Activated CD4-positive, alpha-beta T cell treated with anti-CD3 and anti-CD28 coated beads, Interleukin-2, amount 10 ng/mL, durations not matched to agents 24 days and 14 days (primary cell): Measurements from ENCODE around the gene SAP30BP. TPM values are rescaled to one million over a fixed set of nuclear protein-coding genes. Genes with fewer than 3 reads are reported as not detected.

Experiments
- DNase-seq: peaks from one replicate; pipeline ENCODE4 v3.0.0; 2022
- H3K27ac Mint-ChIP-seq: one replicate; pipeline ENCODE4 v1.8.0; 2022; ENCODE audit warnings: mild to moderate bottlenecking, mixed read lengths
- H3K27me3 Mint-ChIP-seq: one replicate; pipeline ENCODE4 v1.8.0; 2022; ENCODE audit warnings: mixed read lengths
- H3K36me3 Mint-ChIP-seq: one replicate; pipeline ENCODE4 v1.8.0; 2022; ENCODE audit warnings: low read depth, mild to moderate bottlenecking, mixed read lengths
- H3K4me1 Mint-ChIP-seq: one replicate; pipeline ENCODE4 v1.8.0; 2021; ENCODE audit warnings: mixed read lengths
- H3K4me3 Mint-ChIP-seq: one replicate; pipeline ENCODE4 v1.8.0; 2022; ENCODE audit warnings: mild to moderate bottlenecking, moderate library complexity, mixed read lengths
- H3K9me3 Mint-ChIP-seq: one replicate; pipeline ENCODE4 v1.8.0; 2021; ENCODE audit warnings: mixed read lengths
- intact Hi-C: fragments of 100-400 bp; cut with micrococcal nuclease; formaldehyde crosslinking; loops from one replicate; pipeline ENCODE4 v1.15.1; 2023
- total RNA-seq: library from RNA; stranded (reverse); gene quantifications from 2 replicates; pipeline ENCODE4 v1.2.3, GENCODE V29; 2022

The SAP30BP gene
- total RNA-seq, 1 donor from 2014 or later: 109 TPM

DNA sequence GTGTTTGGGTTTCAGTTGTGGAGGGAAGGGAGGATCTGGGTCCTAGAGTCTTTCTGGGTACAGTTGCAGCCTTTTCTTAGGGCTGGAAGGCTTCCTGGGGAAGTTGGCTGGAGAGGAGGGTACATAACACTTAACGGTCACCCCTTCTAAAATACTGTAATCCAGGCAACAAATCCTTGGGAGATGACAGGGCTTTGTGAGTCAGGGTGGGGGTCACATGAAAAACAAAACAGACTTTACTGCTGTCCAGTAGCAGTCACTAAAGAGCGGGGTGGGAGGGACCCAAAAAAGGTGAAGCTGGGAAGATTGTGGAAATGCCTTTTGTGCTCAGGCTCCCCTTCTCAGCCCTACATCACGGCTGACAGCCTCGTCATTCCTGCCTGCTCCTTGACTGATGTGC, 6.3 kb downstream of the SAP30BP start:
- H3K36me3 Mint-ChIP-seq: peaks cover 42% of the 10 kb centered on the region
- no peak overlapping the region for H3K27ac Mint-ChIP-seq
- no peak overlapping the region for H3K4me3 Mint-ChIP-seq
- H3K4me1 Mint-ChIP-seq: peaks cover 11% of the 10 kb centered on the region
- DNase-seq: no peak
- no peaks in the 10 kb centered on the region for H3K27me3 Mint-ChIP-seq
- no peaks in the 10 kb centered on the region for H3K9me3 Mint-ChIP-seq
- intact Hi-C loops: no loop called here

DNA sequence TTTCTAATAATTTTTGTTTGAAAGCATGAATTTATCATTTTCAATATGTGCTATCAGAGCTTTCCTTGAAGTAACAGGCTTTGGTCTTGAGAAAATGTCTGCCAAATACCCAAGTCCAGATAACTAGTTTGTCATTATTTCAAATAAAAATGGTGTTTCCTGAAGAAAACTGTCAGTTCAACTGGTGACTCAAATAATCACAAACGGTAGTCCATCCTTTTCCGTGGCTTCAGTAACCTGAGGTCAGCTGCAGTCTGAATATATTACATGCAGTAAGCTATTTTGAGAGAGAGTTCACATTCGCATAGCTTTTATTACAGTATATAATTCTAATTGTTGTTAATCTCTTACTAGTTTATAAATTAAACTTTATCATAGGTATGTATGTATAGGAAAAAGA, 9.3 kb downstream of the SAP30BP start:
- DNase-seq: no peak
- Mint-ChIP-seq H3K9me3 (no peaks in the 10 kb centered on the region), H3K4me3 (no peak overlapping the region), H3K27ac (no peak overlapping the region), H3K27me3 (no peaks in the 10 kb centered on the region), H3K4me1 (peaks cover 4% of the 10 kb centered on the region), H3K36me3 (peaks cover 34% of the 10 kb centered on the region)
- intact Hi-C loops: no loop called here

DNA sequence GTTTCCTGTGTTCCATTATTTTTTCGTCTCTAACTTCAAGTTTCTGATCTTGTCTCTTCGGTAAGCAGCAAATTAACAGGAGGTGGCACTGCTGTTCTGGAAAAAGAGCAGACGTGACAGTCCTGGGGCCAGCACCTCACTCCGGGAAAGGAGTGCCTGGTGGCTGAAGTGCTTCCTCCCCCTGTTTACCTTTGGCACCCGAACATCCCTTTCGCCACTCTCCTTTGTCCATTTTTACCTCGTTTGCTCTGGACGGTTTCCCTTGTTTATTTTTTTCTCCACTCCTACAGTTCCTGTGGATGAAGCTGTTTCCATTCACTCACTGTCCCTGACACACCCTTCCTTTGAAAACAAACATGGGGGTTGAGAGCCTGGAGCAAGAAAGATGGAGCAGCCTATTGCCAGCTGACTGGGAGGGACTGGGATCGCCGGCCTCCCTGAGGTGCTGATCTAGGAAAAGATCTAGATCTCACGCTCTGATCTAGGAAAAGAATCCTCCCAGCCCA, 12.6 kb downstream of the SAP30BP start:
- no peak for DNase-seq
- intact Hi-C loops: no loop called here
- Mint-ChIP-seq H3K4me1 (peaks cover 6% of the 10 kb centered on the region), H3K27ac (no peak overlapping the region), H3K9me3 (no peaks in the 10 kb centered on the region), H3K36me3 (peaks cover 26% of the 10 kb centered on the region), H3K4me3 (no peak overlapping the region), H3K27me3 (no peaks in the 10 kb centered on the region)

DNA sequence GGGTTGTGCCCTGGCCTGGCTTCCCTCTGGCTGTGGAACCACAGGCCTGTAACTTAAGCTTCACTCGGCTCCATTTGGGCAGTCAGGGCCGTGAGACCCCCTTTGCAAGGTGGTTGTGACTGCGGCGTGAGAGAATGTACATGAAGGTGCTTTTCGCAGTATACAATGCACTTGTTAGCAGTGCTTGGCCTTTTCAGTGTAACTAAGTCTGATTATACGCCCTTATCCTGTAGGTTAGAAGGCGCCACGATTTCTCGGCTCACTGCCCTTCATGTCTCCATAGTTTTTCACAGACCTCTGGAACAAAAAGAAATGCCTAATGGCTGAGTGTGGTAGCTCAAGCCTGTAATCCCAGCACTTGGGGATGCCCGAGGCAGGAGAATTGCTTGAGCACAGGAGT, 13.3 kb downstream of the SAP30BP start:
- no peak overlapping the region for H3K4me3 Mint-ChIP-seq
- intact Hi-C loops: no loop called here
- no peaks in the 10 kb centered on the region for H3K9me3 Mint-ChIP-seq
- H3K36me3 Mint-ChIP-seq: peaks cover 27% of the 10 kb centered on the region
- H3K4me1 Mint-ChIP-seq: peaks cover 7% of the 10 kb centered on the region
- no peak overlapping the region for H3K27ac Mint-ChIP-seq
- H3K27me3 Mint-ChIP-seq: no peaks in the 10 kb centered on the region
- no peak for DNase-seq

DNA sequence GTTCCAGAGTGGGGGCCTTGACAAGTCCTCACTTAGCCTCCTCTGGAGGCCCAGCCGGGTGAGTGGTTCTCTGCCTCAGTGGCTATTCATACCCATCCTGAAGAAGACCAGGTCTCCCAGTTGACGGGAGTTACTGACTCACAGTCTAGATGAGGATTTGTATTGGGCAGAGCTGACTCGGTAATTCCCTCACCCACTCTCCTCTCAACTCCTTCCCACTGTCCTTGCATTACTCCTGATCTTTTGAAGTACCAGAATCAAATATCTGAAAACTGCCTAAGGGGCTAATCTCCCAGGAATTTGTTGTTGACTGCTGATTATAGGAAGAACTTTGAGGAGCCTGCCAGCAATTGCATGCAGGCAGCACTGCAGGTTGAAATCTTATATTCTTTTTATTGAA, 14.2 kb downstream of the SAP30BP start:
- Mint-ChIP-seq H3K9me3 (no peaks in the 10 kb centered on the region), H3K36me3 (peaks cover 24% of the 10 kb centered on the region), H3K27me3 (no peaks in the 10 kb centered on the region), H3K4me3 (no peak overlapping the region), H3K27ac (no peak overlapping the region), H3K4me1 (peaks cover 8% of the 10 kb centered on the region)
- DNase-seq: no peak
- intact Hi-C loops: no loop called here

DNA sequence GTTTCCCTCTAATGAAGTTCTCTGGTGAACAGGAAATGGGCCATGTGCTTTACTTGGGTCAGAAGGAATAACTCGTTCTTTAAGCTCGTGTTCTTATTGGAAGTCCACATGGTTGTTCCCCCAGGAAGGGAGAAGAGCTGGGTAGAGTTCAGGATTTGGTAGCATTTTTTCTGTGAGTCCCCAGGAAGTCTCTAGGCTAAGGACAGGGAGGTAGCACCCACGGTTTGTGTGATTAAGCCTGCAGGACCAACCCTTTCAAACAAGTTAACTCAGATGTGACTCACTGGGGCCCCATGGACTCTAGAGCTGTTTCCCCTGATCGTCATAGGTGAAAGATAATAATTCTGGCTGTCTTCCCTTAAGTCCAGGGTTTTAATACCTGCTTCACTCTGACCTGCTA, 16.4 kb downstream of the SAP30BP start:
- peaks cover 24% of the 10 kb centered on the region for H3K4me1 Mint-ChIP-seq
- H3K4me3 Mint-ChIP-seq: no peak overlapping the region
- DNase-seq: no peak
- peak overlapping the region; percentile 37 for H3K27ac Mint-ChIP-seq
- H3K27me3 Mint-ChIP-seq: no peaks in the 10 kb centered on the region
- intact Hi-C loops: no loop called here
- peaks cover 32% of the 10 kb centered on the region for H3K36me3 Mint-ChIP-seq
- no peaks in the 10 kb centered on the region for H3K9me3 Mint-ChIP-seq

DNA sequence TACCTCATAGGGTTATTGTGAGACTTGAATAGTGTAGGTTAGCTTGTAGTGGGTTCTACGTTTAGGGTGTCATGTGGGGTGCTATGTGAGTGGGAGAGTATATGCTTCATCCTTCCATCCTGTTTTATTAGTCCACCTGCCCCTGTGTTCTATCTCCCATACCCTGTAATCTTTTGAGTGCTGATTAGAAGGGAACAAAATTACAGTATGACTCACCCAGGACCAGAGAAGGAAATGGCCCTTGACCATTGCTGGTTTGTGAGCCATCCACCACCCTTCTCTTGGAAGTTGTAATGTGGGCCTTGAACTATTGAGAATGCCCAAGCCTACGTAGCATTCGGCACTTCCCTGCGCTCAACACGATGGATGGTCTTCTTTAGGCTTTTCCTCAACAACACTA, 17.1 kb downstream of the SAP30BP start:
- Mint-ChIP-seq H3K4me1 (peaks cover 31% of the 10 kb centered on the region), H3K27me3 (no peaks in the 10 kb centered on the region), H3K4me3 (no peak overlapping the region), H3K27ac (no peak overlapping the region), H3K9me3 (no peaks in the 10 kb centered on the region), H3K36me3 (peaks cover 33% of the 10 kb centered on the region)
- intact Hi-C loops: no loop called here
- DNase-seq: no peak

DNA sequence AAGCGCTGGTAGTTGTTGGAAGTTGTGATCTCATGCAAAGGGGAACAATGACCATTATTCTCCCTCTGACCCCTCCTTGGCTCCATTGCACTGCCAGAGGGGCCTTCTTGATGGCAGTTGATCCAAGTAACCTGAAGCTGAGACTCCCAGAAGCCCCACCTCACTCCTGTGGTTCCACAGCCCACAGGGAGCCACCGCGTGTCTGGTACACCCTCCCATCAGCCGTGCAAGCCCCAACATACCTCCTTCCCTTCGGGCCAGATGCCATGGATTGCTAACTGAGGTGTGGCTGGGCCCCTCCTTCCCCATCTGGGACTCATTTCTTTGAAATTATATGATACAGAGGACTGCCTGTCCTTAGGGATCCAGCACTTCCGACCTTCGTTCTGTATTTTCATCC, 17.8 kb downstream of the SAP30BP start:
- Mint-ChIP-seq H3K4me1 (peaks cover 37% of the 10 kb centered on the region), H3K27me3 (no peaks in the 10 kb centered on the region), H3K4me3 (no peak overlapping the region), H3K9me3 (no peaks in the 10 kb centered on the region), H3K36me3 (peaks cover 34% of the 10 kb centered on the region), H3K27ac (no peak overlapping the region)
- no peak for DNase-seq
- intact Hi-C loops: no loop called here

DNA sequence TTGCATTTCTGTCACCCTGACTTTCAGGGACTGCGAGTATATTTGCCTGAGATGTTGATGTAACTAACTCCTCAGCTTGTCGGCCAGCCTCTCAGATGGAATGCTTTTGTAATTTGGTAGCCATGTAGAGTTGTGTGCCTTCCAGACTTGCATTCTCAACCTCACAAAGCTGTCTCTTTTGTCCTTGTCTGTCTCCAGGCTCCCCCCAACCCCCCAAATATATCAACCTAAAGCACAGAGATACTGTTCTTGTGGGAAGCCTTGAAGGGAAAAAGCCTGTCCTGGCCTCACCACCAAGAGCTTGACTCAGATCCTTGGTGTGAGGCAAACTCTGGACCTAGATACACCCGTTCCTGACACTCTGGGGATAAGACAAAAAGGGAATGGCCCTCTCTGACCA, 18.4 kb downstream of the SAP30BP start:
- H3K27ac Mint-ChIP-seq: no peak overlapping the region
- H3K9me3 Mint-ChIP-seq: no peaks in the 10 kb centered on the region
- DNase-seq: no peak
- no peaks in the 10 kb centered on the region for H3K27me3 Mint-ChIP-seq
- peaks cover 41% of the 10 kb centered on the region for H3K4me1 Mint-ChIP-seq
- intact Hi-C loops: no loop called here
- H3K36me3 Mint-ChIP-seq: peaks cover 32% of the 10 kb centered on the region
- H3K4me3 Mint-ChIP-seq: no peak overlapping the region

DNA sequence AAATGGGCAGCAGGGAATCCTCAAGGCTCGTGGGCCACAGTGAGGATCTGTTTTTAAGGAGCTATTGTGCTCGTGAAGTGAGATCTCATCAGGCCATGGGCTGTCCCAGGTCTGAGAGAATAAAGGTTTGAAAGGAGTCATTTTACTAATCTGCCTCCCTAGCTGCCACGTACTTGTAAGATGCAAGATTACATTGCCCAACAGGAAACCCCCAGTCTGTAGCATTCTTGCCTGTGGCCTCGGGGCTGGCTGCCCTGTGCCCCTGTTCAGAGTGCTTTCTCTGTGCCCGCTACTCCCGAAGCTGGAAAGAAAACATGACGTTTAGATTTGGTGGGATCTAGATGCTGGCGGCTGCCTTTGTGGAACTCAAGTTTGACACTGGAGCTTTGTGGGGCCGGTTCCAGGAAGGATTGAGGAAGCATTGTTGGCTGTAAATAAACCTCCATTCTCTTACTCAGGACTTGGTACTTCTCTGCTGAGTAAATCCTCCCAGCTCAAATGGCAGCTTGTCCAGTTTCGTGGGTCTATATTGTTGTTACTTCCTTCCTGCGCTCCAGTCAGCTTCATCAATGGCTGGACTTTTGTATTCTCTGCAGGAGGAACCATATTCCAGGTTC, 21.2 kb downstream of the SAP30BP start:
- H3K9me3 Mint-ChIP-seq: no peaks in the 10 kb centered on the region
- peaks cover 32% of the 10 kb centered on the region for H3K36me3 Mint-ChIP-seq
- H3K4me3 Mint-ChIP-seq: peak overlapping the region; percentile 51
- intact Hi-C loops: no loop called here
- peak overlapping the region; percentile 74 for H3K27ac Mint-ChIP-seq
- H3K27me3 Mint-ChIP-seq: no peaks in the 10 kb centered on the region
- H3K4me1 Mint-ChIP-seq: peaks cover 57% of the 10 kb centered on the region
- DNase-seq: no peak

DNA sequence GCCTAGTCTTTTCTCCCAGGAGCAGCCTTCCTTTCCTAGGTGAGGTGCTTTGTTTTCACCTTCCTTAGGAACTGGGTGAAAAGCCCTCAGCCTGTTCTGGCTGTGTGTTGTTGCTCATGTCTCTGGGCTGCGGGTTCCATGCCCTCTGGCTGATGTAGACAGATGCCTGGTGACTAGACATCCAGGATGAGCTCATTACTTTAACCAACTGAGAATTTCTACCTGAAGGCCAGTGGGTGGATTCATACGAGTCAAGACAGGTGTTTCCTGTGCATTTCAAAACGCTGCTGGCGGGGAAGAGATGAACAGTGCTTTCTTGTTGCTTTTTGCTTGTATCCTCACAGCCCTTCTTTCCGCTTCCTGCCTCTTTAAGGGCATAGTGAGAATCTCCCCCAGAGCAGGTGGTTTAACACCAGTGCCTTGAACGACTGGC, 22.3 kb downstream of the SAP30BP start:
- no peaks in the 10 kb centered on the region for H3K27me3 Mint-ChIP-seq
- intact Hi-C loops: no loop called here
- H3K36me3 Mint-ChIP-seq: peaks cover 33% of the 10 kb centered on the region
- H3K4me3 Mint-ChIP-seq: peak overlapping the region; percentile 51
- DNase-seq: peak; percentile 84
- H3K27ac Mint-ChIP-seq: peak overlapping the region; percentile 74
- peaks cover 54% of the 10 kb centered on the region for H3K4me1 Mint-ChIP-seq
- H3K9me3 Mint-ChIP-seq: no peaks in the 10 kb centered on the region

DNA sequence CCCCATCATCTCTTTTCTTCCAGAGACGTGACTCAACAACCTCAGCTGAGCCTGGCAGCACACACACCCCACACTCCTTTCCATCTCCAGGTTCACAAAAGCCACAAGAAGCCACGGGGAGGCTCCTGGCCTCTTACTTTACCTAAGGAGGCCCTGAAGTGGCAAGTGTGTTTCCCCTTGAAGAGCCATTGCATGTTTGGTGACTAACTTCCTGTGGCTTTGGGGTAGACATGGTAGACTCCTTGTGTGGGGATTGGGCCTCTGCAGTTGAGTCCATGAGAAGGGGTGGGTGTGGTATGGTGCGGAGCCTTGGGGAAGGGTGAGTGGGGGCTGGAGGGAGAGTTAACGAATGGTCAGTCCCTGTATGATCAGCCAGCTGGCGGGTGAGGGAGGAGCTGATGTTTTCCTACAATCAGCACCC, 24.2 kb downstream of the SAP30BP start:
- intact Hi-C loops: loop anchor here (2.0 kb wide), 1 partner anchor 17 kb away; no protein-coding TSS in a partner anchor
- Mint-ChIP-seq H3K9me3 (no peaks in the 10 kb centered on the region), H3K27me3 (no peaks in the 10 kb centered on the region), H3K36me3 (peaks cover 37% of the 10 kb centered on the region), H3K27ac (peak overlapping the region; percentile 81), H3K4me1 (peaks cover 51% of the 10 kb centered on the region), H3K4me3 (peak overlapping the region; percentile 9)
- peak; percentile 79 for DNase-seq

DNA sequence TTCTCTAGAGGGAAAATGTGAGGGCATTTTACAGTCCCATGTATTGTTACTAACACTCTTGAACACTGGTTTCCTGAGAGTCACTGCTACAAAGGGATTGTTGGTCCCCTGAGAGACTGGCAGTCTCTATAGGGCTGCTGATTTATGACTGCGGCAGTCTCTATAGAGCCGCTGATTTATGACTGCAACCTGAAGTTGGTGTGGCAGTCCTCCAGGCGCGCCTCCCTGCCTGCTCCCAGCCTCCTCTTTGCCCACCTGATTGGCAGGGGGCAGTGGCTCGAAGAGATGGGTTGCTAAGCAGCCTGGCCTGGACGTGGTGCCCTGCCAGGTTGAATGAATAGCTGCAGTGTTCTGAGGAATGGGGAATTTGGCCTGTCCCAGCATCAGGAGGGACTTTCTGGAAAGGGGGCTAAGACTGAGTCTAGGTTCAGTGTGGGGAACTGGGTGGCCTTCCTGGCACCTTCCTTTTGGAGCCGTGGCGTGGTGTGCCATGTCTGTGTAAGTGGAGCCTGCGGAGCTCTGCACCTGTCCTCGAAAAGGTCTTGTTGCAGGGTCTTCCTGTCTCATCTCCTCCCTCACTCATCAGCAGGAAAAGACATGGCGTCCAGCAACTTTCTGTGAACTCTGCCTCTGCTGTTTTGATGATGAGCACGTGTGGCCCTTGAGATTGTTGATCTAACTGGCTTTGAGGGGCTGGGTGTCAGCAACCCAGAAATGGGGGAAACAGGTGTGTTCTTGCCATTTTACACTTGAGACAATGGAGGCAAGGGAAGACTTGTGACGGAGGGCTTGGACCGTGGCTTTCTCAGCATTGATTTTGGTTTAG, 24.9 kb downstream of the SAP30BP start:
- H3K36me3 Mint-ChIP-seq: peaks cover 37% of the 10 kb centered on the region
- intact Hi-C loops: loop anchor here (2.0 kb wide), 1 partner anchor 17 kb away; no protein-coding TSS in a partner anchor
- H3K27ac Mint-ChIP-seq: peak overlapping the region; percentile 81
- peaks cover 47% of the 10 kb centered on the region for H3K4me1 Mint-ChIP-seq
- peak overlapping the region; percentile 9 for H3K4me3 Mint-ChIP-seq
- no peaks in the 10 kb centered on the region for H3K9me3 Mint-ChIP-seq
- no peaks in the 10 kb centered on the region for H3K27me3 Mint-ChIP-seq
- no peak for DNase-seq

DNA sequence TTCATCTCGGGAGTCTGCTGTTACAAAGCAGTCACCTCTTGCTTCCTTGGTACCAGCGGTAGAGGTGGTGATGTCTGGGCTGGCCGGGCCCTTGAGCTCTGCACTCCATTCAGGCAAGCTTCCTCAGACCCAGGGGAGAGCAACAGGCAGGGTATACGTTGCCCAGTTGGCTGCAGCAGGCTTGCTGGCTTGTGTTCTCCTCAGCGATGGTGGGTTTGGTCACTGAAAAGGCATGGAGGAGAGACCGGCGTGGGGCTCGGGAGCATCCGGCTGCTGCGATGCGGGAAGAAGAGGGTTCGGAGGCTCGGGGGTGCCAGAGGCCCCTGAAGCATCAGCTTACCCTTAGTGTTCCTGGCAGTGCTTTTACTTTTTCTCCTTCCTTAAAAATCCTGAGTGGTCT, 25.8 kb downstream of the SAP30BP start:
- H3K27me3 Mint-ChIP-seq: no peaks in the 10 kb centered on the region
- no peak for DNase-seq
- no peak overlapping the region for H3K4me3 Mint-ChIP-seq
- no peaks in the 10 kb centered on the region for H3K9me3 Mint-ChIP-seq
- peaks cover 30% of the 10 kb centered on the region for H3K36me3 Mint-ChIP-seq
- intact Hi-C loops: no loop called here
- H3K27ac Mint-ChIP-seq: no peak overlapping the region
- H3K4me1 Mint-ChIP-seq: peaks cover 43% of the 10 kb centered on the region
